GM20000 (cell line): ENCODE data around the gene INTS2.

Experiments used
- DNase-seq: peaks from one replicate; pipeline ENCODE4 v3.0.0; 2012; ENCODE audit warnings: low spot score
- TF ChIP-seq, protein P1 (sequence below): IDR thresholded peaks from 2 replicates; pipeline ENCODE4 v1.5.1; 2012; ENCODE audit warnings: mild to moderate bottlenecking, control low read depth; ENCODE audit errors: extremely low read depth, missing control alignments

The INTS2 gene

DNA sequence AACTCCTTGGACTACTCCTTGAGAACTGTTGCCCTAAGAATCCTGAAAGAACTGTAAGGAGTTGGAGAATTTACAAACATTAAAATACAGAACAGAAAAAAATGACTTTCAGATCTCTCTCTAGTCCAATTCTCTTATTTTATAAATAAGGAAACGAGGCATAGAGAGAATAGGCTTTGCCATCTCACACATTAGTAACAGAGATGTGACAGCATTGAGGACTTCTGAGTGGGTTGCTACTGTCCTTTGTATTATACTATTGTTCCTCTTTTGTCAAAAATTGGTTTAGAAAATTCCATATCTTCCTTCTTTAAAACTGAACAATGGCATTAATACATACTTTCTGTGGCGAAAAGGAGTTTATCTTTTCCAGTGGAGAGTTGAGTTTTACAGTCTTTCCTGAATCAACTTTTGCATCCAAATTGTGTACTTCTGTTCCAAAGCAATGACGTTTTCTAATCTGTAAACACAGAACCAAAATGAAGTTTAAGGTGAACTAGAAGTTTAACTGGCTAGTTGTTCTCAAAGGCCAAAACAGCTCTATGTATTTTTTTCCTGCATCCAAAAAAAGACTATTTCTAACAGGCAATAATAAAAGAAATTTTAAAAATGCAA, 80.9 kb downstream of the INTS2 start:
- DNase-seq: no peak
- TF ChIP-seq, protein P1, sequence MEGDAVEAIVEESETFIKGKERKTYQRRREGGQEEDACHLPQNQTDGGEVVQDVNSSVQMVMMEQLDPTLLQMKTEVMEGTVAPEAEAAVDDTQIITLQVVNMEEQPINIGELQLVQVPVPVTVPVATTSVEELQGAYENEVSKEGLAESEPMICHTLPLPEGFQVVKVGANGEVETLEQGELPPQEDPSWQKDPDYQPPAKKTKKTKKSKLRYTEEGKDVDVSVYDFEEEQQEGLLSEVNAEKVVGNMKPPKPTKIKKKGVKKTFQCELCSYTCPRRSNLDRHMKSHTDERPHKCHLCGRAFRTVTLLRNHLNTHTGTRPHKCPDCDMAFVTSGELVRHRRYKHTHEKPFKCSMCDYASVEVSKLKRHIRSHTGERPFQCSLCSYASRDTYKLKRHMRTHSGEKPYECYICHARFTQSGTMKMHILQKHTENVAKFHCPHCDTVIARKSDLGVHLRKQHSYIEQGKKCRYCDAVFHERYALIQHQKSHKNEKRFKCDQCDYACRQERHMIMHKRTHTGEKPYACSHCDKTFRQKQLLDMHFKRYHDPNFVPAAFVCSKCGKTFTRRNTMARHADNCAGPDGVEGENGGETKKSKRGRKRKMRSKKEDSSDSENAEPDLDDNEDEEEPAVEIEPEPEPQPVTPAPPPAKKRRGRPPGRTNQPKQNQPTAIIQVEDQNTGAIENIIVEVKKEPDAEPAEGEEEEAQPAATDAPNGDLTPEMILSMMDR: no peak

DNA sequence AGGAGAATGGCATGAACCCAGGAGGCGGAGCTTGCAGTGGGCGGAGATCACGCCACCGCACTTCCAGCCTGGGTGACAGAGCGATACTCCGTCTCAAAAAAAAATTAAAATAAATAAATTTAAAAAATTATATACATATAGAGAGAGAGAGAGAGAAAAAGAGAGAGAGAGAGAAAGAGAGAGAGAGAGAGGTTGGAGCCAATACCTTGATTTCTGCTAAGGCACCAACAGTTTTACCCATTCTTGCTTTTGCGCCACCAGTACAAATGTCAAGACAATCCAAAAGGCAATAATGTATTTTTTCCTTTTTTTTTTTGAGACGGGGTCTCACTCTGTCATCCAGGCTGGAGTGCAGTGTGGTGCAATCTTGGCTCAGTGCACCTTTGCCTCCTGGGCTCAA, 81.7 kb downstream of the INTS2 start:
- no peak for DNase-seq
- TF ChIP-seq, protein P1: no peak

DNA sequence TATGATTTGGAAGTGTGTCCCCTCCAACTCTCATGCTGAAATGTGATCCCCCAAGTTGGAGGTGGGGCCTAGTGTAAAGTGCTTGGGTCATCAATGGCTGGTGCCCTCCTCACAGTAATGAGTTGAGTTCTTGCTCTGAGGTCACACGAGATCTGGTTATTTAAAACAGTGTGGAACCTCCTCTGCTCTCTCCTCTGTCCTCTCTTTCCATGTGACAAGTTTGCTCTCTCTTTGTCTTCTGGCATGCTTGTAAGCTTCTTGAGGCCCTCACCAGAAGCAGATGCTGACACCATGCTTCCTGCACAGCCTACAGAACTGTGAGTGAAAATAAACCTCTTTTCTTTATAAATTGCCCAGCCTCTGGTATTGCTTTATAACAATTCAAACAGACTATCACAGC, 84.3 kb downstream of the INTS2 start:
- TF ChIP-seq, protein P1: no peak
- no peak for DNase-seq

DNA sequence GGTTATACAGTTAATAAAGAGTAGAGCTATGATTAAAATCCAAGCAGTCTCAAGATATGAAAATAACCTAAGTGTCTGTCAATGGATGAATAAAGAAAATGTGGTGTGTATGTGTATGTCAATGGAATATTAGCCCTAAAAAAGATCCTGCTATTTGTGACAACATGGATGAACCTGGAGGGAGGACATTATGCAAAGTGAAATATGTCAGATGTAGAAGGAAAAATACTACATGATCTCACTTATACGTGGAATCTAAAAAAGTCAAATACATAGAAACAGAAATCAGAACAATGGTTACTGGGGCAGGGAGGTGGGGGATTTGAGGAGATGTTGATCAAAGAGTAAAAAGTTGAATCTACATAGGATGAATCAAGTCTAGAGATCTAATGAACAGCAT, 84.9 kb downstream of the INTS2 start:
- TF ChIP-seq, protein P1: no peak
- no peak for DNase-seq

GRCh38 chr17:61839300-61839786, 88.4 kb downstream of the INTS2 start:
- TF ChIP-seq, protein P1: no peak
- DNase-seq: no peak

- TF ChIP-seq, protein P1: peak; percentile 60
- peak; percentile 32 for DNase-seq
Observed at GRCh38 chr17:61837175-61838051, 90.4 kb downstream of the INTS2 start.
